GM10847 (cell line): ENCODE measurements around the gene CDH13.

Experiments
- POLR2A ChIP-seq: IDR thresholded peaks from 2 replicates; pipeline ENCODE4 v1.6.1; 2011; ENCODE audit not compliant: insufficient read length; ENCODE audit errors: extremely low read depth

The CDH13 gene

DNA sequence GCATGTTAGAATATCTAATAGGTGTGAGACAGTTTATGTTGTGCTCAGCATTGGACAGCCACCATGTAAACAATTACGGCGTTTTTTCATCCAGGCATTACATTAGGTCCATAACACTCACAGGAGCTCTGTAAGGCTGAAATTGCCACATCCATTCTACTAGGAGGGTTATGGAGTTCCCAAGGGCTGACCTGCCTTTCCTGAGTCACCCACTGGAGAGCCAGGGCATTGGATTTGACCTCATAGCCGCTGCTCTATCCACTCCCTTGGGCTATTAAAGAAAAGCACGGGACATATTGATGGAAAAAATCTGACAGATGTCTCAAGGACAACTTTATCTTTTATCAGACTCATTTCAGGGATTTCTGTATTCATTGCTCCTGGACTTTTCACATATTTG lies 874.7 kb downstream of the CDH13 start:
- no peak for TF ChIP-seq POLR2A

DNA sequence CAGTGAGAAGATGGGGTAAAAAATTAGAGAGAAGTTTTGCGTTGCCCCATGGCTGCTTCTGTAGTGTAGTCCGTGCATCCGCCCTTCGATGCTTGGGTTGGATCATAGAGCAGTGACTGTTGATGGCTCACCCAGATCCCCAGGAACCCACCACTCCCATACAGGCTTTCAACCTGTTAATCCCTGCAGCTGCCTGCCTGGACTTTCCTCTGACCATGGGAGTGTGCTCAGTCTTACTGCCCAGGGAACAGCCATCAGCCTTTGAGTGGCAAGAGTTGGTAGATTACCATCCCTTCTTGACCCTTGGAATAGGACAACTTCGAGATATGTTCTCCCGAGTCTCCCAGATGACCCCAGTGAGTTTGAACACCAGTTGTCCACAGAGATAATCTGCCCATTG lies 881.5 kb downstream of the CDH13 start:
- TF ChIP-seq POLR2A, result no peak

DNA sequence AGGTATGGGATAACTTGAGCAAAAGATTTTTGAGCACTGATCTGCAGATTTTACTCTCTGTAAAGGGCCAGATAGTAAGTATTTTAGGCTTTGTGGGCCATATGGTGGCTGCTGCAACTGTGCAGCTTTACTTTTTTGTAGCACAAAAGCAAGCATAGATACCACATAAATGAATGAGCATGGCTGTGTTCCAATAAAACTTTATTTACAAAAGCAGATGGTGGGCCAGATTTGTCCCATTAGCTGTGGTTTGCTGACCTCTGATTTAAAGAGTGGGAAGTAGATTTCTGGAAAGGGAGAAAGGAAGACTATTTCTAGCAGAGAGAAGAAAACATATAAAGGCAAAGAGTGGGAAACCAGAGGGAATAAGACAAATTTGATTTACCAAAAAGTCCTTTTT lies 882.5 kb downstream of the CDH13 start:
- no peak for TF ChIP-seq POLR2A

DNA sequence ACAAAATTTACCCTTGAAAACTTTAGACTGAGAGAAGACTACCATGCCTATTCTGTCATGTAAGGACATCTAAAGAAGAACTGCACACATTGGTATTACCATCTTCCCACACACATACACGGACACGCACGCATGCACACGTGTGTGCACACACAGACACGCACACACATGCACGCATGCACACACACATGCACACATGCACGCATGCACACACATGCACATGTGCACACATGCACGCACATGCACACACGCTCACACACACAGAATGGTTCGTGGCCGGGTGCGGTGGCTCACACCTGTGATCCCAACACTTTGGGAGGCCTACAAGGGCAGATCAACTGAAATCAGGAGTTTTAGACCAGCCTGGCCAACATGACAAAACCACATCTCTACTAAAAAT lies 884.1 kb downstream of the CDH13 start:
- no peak for TF ChIP-seq POLR2A

DNA sequence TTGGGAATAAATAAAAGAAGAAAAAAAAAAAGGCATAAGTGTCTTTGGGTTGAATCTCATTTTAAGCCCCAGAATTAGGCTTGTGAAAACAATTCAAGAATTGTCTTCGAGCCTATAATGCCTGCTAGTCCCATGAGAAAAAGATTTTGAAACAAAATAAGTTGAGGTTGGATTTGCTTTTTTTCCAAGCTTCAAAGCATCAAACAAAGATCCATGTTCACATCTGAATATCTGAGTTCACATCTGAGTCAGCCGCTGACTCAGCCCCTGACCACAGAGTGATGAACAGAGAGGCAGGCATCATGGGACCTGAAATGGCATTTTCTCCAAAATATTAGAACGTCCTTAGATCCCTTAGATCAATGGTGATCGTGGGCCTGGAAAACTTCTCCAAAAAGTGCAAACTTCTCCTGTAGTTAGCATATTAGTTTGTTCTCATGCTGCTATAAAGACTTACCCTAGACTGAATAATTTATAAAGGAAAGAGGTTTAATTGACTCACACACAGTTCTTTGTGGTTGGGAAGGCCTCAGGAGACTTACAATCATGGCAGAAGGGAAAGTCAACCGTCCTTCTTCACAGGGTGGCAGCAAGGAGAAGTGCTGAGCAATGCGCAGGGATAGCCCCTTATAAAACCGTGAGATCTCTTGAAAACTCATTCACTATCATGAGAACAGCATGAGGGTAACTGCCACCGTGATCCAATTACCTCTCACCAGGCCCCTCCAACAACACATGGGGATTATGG lies 886.4 kb downstream of the CDH13 start:
- TF ChIP-seq POLR2A, result no peak

DNA sequence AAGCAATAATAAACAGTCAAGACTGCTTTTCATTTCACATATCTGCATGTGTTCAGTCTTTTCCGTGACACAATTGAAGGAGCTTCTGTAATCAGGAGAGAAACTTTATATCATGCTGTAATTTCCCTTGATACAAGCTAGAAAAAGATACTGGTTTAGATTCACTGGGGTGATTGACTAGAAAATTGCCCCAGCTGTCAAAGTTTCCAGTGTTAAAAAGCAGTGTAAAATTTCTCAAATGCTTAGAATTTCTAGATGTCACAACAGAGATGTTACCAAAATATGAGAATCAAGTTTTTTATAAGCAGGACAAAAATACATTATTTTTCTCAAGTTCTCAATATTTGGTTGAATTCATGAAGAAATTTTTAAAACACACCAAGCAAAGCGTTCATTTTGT lies 888.6 kb downstream of the CDH13 start:
- TF ChIP-seq POLR2A, result no peak

DNA sequence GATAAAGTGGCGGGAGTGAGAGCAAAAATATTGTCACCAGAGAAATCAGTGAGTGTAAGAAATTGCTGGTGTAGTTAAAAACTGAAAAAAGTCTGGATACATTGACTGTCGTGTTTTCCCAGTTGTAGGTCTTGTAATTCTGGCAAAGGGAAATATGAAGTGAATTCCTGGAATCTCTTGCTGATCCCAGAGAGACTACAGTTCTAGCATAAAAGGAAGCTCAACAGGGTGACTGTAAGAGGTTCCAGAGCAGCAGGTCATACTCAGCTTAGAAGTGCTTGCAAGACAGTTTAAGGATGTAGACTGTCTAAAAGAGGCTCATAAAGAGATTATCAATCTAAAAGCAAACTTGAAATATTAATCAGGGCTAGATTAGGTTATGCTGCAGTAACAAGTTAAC lies 890.2 kb downstream of the CDH13 start:
- TF ChIP-seq POLR2A, result no peak

DNA sequence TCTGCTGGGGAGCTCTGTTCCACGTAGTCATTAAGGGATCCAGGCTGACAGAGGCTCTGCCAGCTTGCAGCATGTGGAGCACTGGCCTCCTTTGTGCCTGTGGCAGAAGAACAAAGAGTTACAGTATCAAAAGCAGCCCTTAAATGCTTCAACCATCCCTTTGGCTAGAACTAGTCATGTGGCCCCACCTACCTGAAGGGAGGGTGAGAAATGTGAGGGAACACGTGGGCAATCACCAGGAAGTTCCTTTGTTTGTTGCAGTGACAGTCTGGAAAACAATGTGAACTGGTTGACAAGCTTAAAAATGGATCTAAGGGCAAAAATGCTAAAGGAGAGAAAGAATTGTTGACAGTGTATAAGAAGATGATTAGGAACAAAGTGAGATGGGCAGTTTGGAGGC lies 890.6 kb downstream of the CDH13 start:
- no peak for TF ChIP-seq POLR2A

DNA sequence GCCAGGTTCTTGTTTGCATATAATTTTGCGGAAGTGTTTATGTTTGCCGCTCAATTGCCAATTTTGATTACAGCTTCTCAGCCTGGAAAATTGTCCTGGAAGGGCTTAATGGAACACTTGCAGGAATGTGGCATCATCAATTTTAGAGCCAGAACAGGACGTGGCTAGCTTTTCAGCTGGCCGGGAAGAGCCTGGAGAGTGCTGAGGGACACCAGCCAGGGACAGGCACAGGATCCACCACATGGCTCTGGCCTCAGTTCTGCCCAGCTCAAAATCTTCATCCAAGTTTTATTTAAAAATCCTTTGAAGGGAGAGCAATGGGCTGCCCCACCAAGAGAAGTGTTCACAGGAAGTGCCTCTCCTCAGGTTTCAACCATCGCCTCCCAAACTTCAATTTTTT lies 893.8 kb downstream of the CDH13 start:
- TF ChIP-seq POLR2A, result no peak

DNA sequence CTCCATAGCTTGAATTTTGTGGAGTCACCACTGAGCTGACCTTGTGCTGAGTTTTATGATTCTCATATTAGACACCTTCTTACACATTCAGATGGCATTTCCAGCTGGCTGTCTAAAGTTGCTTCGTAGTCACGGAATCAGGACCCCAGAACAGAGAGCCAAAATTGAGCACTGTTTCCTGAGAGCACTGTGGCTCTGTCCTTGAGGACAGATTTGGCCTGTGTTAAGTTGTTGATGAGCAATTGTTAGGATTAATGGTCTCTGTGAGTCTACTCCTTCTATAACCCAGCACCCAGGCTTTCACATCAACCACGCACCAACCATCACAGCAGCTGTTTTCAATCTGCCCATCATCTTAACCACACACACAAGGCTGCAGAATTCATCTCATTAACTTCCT lies 903.5 kb downstream of the CDH13 start:
- no peak for TF ChIP-seq POLR2A

DNA sequence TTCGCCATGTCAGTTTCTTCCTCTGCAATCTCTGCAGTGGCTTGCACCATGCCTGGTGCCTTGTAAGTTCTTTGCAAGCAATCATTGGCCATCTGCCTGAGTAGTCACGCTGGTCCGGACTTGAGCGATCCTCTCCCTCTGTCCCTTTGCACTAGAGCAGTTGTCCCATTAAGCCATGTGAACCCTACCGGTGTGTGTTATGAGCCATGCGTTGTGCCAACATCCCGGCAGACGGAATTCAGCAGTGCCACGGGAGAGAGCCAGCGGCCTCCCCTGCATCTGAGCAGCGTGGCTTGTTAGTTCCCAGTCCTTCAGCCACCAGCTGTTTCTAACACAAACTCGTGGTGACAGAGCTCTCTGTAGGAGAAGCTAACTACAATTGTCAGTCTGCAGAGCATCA lies 905.9 kb downstream of the CDH13 start:
- TF ChIP-seq POLR2A, result no peak

DNA sequence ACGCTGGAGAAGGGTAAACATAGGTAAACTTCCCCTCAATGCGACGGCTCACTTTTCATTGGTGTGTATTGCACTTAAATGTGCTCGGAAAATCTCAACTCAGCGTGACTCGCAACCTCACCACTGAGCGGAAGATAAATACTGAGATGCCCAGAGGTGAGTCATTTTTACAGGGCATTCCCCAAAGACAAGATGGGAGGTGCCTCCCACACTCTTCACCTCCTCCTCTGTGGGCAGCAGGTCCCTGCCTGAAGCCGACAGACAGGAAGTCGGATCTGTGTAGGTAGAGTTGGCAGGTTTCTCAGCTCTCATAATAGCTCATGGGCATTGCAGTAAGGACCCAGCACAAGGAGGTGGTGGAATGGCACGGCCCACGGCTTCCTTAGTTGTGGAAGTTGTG lies 906.4 kb downstream of the CDH13 start:
- TF ChIP-seq POLR2A, result no peak

DNA sequence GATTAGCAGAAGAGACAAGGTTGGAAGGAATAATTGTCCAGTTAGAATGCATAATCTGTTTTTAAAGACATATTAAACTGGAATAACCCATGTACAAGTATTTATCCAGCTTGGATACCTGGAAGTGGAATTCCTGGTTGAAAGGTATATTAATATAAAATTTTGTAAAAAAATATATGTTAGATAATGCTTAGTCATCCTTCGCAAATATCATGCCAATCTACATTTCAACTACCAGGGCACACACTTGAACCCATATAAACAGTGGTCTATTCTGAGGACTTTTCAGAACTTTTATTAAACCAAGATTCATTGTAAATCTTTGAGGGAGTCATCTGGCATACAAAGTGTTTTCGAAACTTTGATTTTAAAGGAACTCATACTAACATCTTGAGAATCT lies 911.9 kb downstream of the CDH13 start:
- no peak for TF ChIP-seq POLR2A

DNA sequence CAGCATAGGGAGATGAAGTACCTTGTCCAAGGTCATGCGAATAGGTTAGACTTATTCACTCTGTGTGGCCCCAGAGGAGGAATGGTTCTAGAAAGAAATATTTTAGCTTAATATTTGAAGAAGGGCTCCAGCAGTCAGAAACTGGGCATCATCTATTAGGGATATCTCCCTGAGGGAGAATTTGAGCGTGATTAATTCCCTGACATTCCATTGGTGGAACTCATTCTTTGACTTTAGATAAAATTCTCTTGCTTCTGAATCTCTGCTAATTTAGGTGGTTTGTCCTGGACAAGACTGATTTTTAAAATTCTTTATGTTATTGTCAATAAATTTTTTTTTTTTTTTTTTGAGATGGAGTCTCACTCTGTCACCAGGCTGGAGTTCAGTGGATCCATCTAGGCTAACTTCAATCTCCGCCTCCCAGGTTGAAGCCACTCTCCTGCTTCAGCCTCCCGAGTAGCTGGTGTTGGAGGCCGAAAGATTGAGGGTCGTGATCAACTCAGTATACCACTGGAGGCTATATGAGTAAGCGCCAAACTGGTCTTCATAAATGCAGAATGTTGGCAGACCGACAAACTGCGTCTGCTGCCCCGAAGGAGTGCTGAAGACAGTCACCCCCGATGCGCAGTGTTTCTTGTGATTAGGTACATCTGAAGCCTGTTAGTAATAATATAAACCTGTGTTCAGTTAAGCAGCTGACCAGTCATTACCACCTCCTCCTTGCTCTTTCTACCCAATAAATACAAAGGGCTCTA lies 913.1 kb downstream of the CDH13 start:
- no peak for TF ChIP-seq POLR2A

DNA sequence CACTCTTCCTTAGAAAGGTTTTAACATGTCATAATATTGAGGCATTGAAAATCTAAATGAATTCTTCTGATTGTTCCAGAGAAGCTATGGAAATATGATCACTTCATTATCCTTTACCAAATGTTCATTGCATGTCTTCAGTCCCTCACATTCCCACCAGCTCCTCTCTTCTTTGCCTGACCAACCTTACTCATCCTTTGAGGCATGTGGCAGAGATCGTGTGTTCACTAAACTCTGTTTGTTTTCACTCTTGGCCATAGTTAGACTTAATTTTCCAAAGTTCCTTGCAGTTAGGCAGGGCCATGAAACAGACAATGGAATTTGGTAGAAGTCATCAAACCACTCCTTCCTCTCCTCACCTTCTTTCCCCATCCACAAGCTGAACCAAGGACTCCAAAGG lies 914.5 kb downstream of the CDH13 start:
- TF ChIP-seq POLR2A, result no peak

DNA sequence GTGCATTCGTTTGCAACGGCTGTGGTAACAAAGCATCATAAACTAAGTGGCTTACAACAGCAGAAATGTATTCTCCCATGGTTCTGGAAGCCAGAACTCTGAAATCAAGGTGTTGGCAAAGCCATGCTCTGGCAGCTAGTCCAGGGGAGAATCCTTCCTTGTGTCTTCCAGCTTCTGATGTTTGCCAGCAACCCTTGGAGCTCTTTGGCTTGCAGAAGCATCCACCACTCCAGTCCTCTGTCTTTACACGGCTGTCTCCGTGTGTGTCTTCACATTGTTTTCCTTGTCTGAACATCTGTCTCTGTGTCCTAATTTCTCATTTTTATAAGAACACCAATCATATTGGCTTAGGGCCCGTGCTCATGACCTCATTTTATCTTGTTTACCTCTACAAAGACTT lies 915.7 kb downstream of the CDH13 start:
- no peak for TF ChIP-seq POLR2A

DNA sequence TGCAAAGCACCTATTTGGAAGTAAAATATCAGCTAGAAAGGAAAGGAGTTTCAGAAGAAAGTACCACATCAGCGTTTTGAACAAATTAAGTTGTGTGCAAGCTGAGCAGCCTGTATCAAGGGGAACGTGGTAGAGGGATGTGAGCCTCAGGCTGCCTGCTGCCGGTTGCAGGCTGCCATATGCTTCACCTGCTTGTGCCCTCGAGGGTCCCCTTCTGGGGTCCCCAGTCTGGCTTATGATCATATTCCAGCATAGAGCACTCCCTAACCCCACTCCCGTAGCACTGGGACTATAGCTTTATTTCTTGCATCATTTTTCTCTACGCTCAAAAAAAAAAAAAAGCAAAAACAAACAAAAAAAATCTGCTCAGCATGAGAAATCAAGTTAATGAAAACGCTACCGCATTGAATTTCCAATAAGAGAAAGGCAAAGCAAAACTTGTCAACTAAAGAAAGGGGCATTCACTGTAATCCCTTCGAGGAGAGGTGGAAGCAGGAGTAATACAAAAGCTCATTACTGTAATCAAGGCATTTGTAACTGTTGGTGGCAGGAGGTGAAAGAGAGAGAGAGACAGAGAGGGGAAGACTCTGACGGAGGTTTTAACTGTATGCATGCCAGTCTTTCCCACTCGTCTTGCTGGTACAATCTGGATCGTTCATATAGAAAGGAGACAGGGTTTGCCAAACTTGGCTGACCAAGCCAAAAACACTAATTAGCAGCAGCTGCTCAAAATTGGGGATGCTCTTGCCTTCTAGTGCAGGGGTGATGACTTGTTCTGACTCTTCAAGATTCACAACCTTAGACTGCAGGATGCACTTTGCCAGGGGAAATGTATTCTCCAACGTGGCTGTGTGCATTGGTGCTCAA lies 922.8 kb downstream of the CDH13 start:
- TF ChIP-seq POLR2A, result no peak

DNA sequence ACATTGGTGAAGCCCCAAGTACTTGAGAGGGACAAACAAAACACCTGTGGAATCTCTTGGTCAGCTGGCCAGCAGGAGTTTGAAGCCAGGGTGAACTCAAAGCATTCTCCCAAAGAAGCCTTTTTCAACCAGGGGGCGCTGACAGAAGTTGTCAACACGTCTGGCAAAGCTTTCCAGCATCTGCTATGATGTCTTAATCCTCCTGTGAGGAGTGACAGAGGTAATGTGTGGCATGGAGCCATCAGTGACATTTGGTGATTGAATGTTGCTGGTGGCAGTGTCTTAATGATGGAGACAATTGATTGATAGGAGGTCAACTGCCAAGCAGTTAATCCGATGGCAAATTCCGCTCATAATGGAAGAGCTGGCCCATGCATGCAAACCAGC lies 923.4 kb downstream of the CDH13 start:
- no peak for TF ChIP-seq POLR2A
